ENCODE data around the gene HSPH1.

GRCh38 chr13:31179754-31180153 is 18.1 kb upstream of the HSPH1 start:
- TF ChIP-seq CTCF (optimal IDR thresholded peaks at IDR 0.05 in 1 of 3, IDR thresholded peaks at IDR 0.05 in 1 of 3, conservative IDR thresholded peaks at IDR 0.05 in 1 of 3; ENCODE audit: extremely low read depth in 1 of 3, insufficient read depth in 2 of 3, low read length in 3 of 3), result no peak
- no peak for TF ChIP-seq EZH2 (IDR thresholded peaks at IDR 0.05; ENCODE audit: low read length)
